AG08395 (cell line): ENCODE measurements around the gene OGFR.
A peak's percentile ranks its signal among the peaks of the same experiment; 100 is the strongest.
"Not testable (repeated sequence)": the region's sequence is repeated elsewhere in the genome, so short reads cannot be mapped to it uniquely, and the experiment has no call there.

ENCODE experiments used
- DNase-seq: peaks from one replicate; pipeline ENCODE4 v3.0.0; 2012; ENCODE audit warnings: mixed read lengths, low spot score

The OGFR gene

GRCh38 chr20:62838128-62838891 is 33.7 kb downstream of the OGFR start:
- DNase-seq = peak; percentile 34

DNA sequence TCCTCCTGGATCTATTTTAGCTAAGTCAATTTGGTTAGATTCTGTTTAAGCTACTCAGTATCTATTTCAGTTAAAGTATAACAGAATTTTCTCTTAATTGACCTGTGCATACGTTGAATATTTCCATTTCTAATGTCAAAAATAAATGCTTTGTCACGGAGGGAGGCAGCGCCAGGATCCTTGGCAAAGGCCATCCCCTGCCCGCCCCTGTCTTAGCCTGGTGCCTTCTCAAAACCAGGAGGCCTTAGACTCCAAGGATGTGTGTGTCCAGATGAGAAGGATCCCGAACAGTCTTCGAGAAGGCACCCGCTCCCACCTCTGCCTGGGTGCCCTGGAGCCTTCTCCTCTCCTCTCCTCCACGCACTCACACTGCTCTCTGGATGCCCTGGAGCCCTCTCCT is 34.6 kb downstream of the OGFR start:
- no peak for DNase-seq

- DNase-seq = no peak
Measured at GRCh38 chr20:62839816-62840215, 35.2 kb downstream of the OGFR start.

DNA sequence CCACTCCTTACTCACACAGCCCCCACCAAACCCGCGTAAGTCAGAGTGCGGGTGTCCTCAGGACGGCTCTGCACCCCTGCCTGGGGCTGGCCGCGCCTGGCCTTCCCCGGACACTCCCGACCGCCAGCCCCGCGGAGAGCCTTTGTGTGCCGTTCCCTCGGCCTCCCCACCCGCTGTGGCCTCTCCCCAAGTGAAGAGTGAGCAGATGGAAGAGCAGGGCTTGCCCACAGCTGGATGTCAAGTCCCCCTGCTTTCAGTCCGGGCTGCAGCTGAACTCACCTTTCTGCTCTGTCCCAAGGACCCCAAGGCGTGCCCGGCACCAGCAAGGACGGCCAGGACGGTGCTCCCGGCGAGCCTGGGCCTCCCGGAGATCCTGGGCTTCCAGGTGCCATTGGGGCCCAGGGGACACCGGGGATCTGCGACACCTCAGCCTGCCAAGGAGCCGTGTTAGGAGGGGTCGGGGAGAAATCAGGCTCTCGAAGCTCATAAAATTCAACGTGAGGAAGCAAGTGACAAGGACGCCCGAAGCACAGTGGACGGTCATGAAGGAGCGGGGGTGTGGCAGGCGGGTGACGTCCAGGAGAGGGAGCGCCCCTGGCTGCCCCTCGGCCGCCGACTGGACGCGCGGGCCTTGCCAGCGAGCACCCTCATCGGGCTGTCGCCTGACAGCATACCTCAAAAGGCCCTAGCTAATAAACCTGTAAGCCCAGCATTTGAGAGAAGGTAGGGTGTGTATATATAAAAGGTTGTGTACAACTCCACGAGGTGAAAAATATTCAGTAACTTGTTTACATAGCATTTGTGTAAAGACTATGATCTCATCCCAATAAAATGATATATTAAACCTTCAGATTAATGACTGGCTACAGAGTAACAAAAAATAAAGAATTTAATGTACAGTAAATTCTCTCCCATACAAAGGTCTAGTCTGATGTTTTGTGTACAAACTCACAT is 35.9 kb downstream of the OGFR start:
- DNase-seq = no peak

DNA sequence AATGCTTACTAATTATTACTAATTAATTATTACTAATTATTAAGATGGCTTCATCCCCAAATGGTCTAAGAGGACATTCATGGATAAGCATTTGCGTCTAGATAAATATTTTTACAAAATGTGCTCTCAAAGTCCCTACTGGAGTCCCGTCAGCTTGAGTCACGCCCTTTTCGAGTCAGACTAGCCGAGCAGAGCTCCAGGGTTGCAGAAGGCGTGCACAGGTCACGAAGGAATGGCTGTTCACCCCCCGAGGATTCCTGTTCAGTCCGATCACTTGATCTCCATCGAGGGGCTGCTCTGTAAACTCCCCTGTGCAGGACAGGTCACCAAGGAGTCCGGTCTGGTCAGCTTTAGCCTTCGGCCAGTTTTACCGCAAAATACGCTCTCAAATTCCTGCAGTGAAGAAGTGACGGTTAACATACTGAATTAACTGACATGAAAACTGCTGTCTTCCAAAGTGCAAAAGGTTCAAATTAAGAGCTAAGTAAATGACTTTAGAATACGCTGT is 37.1 kb downstream of the OGFR start:
- DNase-seq = no peak

DNA sequence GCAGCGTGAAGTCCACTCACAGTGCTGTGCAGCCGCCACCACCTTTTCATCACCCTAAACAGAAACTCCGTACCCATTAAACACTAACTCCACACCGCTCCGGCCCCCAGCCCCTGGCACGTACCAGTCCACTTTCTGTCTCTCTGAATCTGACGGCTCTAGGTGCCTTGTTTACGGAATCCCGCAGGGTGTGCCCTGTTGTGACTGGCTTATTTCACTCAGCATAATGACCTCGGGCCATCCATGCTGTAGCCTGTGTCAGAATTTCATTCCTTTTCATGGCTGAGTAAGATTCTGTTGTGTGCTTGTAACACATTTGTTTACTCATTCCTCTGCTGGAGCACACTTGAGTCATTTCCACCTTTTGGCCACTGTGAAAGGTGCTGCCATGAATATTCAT is 39.0 kb downstream of the OGFR start:
- DNase-seq = no peak

GRCh38 chr20:62844182-62844581 is 39.5 kb downstream of the OGFR start:
- no peak for DNase-seq

DNA sequence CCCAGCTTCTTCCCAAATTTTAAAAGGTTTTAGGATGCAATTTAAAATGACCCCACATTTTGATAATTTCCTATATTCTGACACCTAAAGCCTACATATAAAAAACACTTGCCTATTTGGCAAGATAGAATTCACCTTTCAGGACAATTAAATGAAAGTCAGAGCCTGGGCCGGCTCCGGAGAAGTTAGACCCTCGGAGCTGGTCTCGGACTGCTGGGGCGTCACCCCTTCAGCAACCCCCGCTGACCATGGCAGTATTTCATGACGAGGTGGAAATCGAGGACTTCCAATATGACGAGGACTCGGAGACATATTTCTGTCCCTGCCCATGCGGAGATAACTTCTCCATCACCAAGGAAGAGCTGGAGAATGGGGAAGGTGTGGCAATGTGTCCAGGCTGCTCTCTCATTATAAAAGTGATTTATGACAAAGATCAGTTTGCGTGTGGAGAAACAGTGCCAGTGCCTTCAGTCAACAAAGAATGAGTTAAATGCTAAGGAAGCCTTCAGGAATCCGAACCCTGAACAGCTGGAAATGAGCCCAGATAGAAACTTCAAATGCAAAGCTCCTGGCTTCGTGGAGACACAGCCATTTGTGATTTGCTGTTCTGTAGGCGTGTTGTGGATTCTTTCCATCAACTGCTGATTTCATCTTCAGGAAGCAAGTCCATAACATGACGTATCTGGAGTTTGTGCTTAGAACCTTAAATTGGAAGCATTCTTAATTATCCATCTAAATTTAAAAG is 41.0 kb downstream of the OGFR start:
- DNase-seq = no peak

DNA sequence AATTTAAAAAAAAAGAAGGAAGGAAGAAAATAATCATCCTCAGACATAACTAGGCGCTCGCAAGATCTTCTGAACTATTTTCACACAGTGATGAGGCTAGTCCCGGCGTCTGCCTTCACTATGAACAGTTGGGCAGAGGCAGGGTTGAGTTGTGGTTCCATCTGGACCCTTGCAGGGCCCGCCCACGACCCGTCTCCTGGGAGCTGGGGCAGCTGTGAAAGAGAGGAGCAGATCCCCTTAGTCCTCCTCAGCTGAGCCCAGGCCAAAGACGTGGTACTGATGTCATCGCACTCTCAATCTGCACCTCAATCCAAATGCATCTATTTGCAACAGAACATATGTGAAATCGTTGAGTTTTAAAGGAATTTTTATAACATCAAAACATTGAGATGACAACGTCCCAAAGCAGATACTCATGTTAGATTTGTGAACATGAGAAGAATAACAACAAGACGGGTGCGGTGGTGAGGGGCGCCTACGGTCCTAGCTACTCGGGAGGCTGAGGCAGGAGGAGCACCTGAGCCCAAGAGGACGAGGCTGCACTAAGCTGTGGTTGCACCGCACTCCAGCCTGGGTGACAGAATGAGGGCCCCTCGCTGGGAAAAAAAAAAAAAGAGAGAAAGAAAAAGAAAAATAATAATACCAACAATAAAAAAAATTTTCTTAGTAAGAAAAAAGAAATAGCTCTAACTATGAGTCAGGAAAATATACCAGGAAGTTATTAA is 41.7 kb downstream of the OGFR start:
- DNase-seq = no peak

DNA sequence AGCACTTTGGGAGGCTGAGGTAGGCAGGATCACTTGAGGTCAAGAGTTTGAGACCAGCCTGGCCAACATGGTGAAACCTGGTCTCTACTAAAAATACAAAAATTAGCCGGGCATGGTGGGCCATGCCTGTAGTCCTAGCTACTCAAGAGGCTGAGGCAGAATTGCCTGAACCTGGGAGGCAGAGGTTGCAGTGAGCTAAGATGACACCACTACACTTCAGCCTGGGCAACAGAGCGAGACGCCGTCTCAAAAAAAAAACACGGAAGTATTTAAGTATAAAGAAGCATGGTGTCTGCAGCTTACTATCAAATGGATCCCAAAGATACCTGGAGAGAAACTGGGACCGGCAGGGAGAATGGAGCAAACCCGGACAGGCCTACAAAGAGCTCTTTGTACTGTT is 44.3 kb downstream of the OGFR start:
- DNase-seq = not testable (repeated sequence)

GRCh38 chr20:62849431-62849830 is 44.8 kb downstream of the OGFR start:
- no peak for DNase-seq

DNA sequence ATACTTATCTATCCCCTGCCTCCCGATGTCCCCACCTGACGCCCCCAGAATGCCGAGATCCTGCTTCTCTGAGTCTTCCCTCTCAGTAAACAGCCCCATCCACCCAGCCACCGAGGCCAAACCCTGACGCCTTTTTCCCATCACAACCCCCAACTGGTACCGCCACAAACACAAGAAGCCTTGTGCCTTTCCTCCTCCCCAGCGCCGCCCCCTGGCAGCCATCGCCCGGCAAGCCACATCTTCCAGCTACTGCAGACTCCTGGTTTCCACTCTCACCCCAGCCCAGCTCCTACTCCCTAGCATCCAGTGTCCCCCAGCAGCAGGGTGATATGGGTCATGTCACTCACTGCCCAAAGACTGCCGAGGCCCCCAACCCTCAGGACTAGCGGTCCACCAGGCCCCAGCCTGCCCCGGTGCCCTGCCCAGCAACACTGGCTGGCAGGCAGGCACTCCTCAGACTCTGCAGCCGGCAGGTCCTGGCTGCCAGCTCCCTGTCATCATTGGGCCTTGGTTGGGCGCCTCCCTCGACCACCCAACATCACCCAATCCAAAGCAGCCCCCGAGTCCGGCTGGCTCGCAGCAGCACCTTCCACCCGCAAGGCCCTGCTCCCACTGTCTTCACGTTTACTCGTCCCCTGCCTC is 45.8 kb downstream of the OGFR start:
- DNase-seq = no peak

GRCh38 chr20:62852196-62852595 is 47.6 kb downstream of the OGFR start:
- no peak for DNase-seq

DNA sequence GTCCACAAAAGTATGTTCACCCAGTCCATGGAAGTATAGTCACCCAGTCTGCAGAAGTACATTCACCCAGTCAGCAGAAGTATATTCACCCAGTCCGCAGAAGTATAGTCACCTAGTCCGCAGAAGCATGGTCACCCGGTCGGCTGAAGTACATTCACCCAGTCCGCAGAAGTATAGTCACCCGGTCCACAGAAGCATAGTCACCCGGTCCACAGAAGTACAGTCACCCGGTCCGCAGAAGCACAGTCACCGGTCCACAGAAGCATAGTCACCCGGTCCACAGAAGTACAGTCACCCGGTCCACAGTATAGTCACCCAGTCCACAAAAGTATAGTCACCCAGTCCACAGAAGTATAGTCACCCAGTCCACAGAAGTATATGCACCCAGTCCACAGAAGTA is 48.2 kb downstream of the OGFR start:
- DNase-seq = no peak

- DNase-seq = not testable (repeated sequence)
Measured at GRCh38 chr20:62853304-62853703, 48.7 kb downstream of the OGFR start.

DNA sequence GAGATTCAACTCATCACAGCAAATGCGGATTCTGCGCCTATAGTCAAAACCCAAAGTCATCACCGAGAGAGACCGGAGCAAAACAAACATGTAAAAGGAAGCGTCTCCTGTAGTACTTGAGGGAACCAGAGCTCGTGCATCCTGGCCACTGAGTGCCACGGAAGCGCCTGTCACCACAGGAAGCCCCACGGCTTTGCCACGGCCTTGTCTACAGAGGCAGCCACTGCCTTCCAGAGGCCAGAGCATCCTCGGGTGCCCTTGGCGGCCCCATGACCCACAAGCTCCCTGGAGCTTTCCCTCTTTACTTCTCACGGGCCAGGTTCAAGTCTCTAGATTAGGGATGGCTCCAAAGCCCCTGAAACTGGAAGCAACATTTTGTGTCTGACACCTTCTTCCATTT is 49.5 kb downstream of the OGFR start:
- DNase-seq = no peak

DNA sequence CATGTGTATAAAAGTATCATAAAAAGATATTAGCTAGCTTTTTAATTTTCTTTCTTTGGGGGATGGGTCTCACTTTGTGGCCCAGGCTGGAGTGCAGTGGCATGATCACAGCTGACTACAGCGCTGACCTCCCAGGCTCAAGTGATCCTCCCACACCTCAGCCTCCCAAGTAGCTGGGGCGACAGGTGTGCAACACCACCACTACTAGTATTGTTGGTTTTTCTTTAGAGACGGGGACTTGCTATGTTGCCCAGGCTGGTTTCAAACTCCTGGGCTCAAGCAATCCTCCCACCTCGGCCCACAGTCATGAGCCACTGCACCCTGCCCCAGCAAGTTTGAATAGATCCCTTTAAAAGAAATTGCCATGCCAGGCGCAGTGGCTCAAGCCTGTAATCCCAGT is 50.5 kb downstream of the OGFR start:
- DNase-seq = no peak

GRCh38 chr20:62856931-62857619 is 52.4 kb downstream of the OGFR start:
- no peak for DNase-seq

DNA sequence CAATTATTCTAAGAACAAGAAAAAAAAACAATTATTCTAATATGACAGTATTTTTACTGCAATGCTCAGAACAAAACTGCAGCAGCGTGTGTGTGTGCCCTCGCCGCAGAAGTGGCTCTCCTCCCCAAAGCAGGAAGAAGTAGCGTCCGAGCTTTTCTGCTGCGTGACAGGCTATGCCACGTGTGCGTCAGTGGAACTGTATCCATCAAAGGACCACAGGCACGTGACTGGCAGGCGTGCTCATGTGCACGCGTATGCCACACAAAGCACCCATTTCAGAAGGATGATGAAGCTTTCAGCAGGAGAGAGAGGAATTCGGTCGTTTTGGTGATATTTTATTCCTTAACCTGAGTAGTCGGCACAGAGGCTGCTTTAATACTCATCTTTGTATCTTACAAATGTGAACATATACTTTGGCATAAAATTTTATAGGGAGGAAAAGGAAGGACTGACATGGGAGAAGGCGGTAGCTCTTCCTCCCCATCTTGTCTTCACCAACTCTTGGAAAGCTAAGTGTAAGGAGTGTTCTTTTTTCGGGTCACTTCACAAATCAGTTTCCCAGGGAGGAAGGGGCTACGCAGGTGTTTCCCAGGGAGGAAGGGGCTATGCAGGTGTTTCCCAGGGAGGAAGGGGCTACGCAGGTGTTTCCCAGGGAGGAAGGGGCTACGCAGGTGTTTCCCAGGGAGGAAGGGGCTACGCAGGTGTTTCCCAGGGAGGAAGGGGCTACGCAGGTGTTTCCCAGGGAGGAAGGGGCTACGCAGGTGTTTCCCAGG is 53.6 kb downstream of the OGFR start:
- DNase-seq = no peak

GRCh38 chr20:62859721-62860120 is 55.1 kb downstream of the OGFR start:
- no peak for DNase-seq
